Measurements from ENCODE around the gene POU6F2. TPM values are rescaled to one million over a fixed set of nuclear protein-coding genes. Genes with fewer than 3 reads are reported as not detected.

The POU6F2 gene
- total and polyA plus RNA-seq, 2 donors from 2014 or later: 0.47 TPM; not detected in 1

DNA sequence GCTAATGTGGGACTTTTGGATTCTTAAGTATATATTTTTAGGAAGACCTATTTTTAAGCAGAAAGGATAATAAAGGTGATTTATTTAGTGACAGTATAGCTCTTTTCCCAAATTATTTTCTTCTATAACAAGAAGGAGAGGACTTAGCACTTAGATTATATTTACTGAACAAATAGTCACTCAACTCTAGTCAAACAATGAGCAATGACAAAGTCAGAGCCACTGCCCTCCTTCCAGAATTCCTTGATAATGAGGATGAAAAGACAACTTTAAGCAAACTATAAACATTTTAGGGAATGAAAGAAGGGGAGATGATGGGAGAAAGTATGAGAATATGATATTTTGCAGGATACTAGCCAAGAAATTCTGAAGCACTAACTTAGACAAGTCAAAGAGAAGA lies 295.0 kb downstream of the POU6F2 start:
- H3K4me1 ChIP-seq (ENCODE audit: control insufficient read depth in 2 of 3, insufficient read depth in 2 of 3, low read depth in 1 of 3, low read length in 3 of 3): no peaks in the 10 kb centered on the region
- intact Hi-C loops (cut with DNase I): no loop called here
- TF ChIP-seq, protein P1, sequence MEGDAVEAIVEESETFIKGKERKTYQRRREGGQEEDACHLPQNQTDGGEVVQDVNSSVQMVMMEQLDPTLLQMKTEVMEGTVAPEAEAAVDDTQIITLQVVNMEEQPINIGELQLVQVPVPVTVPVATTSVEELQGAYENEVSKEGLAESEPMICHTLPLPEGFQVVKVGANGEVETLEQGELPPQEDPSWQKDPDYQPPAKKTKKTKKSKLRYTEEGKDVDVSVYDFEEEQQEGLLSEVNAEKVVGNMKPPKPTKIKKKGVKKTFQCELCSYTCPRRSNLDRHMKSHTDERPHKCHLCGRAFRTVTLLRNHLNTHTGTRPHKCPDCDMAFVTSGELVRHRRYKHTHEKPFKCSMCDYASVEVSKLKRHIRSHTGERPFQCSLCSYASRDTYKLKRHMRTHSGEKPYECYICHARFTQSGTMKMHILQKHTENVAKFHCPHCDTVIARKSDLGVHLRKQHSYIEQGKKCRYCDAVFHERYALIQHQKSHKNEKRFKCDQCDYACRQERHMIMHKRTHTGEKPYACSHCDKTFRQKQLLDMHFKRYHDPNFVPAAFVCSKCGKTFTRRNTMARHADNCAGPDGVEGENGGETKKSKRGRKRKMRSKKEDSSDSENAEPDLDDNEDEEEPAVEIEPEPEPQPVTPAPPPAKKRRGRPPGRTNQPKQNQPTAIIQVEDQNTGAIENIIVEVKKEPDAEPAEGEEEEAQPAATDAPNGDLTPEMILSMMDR (IDR thresholded peaks at IDR 0.05; ENCODE audit: borderline replicate concordance, extremely low read depth, insufficient read depth): peak; percentile 1
- no peak overlapping the region for H3K9ac ChIP-seq (ENCODE audit: low read length in 3 of 3)
- no peak for DNase-seq
- H3K9me3 ChIP-seq (ENCODE audit: control insufficient read depth in 2 of 3, insufficient read depth in 1 of 3, low read length in 3 of 3): no peaks in the 10 kb centered on the region
- no peaks in the 10 kb centered on the region for H3K27me3 ChIP-seq (ENCODE audit: control insufficient read depth, insufficient read depth, low read length)
- no peak overlapping the region for H3K27ac ChIP-seq (ENCODE audit: low read depth in 2 of 2, low read length in 2 of 2)
- no peak overlapping the region for H3K4me3 ChIP-seq (ENCODE audit: low read length in 3 of 3)
- no peaks in the 10 kb centered on the region for H3K36me3 ChIP-seq (ENCODE audit: control insufficient read depth in 2 of 3, insufficient read depth in 3 of 3, low read length in 3 of 3)
- no peak for FAIRE-seq

DNA sequence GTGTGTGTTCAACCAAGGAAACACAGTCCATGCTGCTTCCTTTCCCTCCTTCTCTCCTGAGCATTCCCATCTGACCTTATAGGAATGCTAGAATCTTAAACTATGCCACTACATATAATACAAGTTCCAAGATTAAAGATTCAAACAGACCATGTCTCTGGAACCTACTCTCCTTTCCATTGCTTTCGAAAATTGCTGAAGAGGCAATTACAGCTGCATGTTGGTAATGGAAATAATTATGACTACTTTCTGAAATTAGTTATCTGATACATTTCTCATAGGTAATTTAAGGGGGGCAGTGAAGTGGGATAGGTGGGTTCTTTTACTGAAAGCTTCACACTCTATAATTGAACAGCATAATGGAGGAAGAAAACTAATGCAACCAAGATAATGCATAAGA lies 302.6 kb downstream of the POU6F2 start:
- Histone ChIP-seq H3K4me1 (ENCODE audit: control insufficient read depth in 2 of 3, insufficient read depth in 2 of 3, low read depth in 1 of 3, low read length in 3 of 3) (no peaks in the 10 kb centered on the region), H3K4me3 (ENCODE audit: low read length in 3 of 3) (no peak overlapping the region), H3K9me3 (ENCODE audit: control insufficient read depth in 2 of 3, insufficient read depth in 1 of 3, low read length in 3 of 3) (peaks cover 0 to 3% (median 0%) of the 10 kb centered on the region in 3 donors), H3K27ac (ENCODE audit: low read depth in 2 of 2, low read length in 2 of 2) (no peak overlapping the region), H3K9ac (ENCODE audit: low read length in 3 of 3) (no peak overlapping the region), H3K36me3 (ENCODE audit: control insufficient read depth in 2 of 3, insufficient read depth in 3 of 3, low read length in 3 of 3) (no peaks in the 10 kb centered on the region), H3K27me3 (ENCODE audit: control insufficient read depth, insufficient read depth, low read length) (no peaks in the 10 kb centered on the region)
- intact Hi-C loops (cut with DNase I): no loop called here
- TF ChIP-seq, protein P1 (IDR thresholded peaks at IDR 0.05; ENCODE audit: borderline replicate concordance, extremely low read depth, insufficient read depth): no peak
- FAIRE-seq: no peak
- no peak for DNase-seq

DNA sequence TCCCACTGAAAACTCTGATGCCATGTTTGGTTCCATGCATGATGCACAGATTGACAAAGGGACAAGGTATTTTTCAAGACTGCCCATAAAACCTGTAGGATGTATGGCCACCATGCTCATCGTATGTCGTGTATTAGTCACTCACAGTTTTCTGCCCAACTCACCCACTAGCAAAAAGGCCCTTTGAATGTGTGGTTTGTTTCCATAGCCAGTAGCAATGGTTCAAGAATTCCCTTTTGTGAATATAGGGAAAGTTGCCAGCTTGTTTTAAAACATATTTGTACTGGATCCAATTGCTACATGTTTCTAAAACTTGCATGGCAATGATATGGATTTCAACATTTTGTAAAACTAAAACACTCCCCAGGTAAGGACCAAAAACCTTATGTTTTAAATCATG lies 307.5 kb downstream of the POU6F2 start:
- TF ChIP-seq, protein P1 (IDR thresholded peaks at IDR 0.05; ENCODE audit: borderline replicate concordance, extremely low read depth, insufficient read depth): no peak
- Histone ChIP-seq H3K9me3 (ENCODE audit: control insufficient read depth in 2 of 3, insufficient read depth in 1 of 3, low read length in 3 of 3) (peaks cover 0 to 3% (median 0%) of the 10 kb centered on the region in 3 donors), H3K4me3 (ENCODE audit: low read length in 3 of 3) (no peak overlapping the region), H3K27me3 (ENCODE audit: control insufficient read depth, insufficient read depth, low read length) (no peaks in the 10 kb centered on the region), H3K9ac (ENCODE audit: low read length in 3 of 3) (no peak overlapping the region), H3K4me1 (ENCODE audit: control insufficient read depth in 2 of 3, insufficient read depth in 2 of 3, low read depth in 1 of 3, low read length in 3 of 3) (no peaks in the 10 kb centered on the region), H3K27ac (ENCODE audit: low read depth in 2 of 2, low read length in 2 of 2) (no peak overlapping the region), H3K36me3 (ENCODE audit: control insufficient read depth in 2 of 3, insufficient read depth in 3 of 3, low read length in 3 of 3) (no peaks in the 10 kb centered on the region)
- intact Hi-C loops (cut with DNase I): no loop called here
- no peak for FAIRE-seq
- DNase-seq: no peak

DNA sequence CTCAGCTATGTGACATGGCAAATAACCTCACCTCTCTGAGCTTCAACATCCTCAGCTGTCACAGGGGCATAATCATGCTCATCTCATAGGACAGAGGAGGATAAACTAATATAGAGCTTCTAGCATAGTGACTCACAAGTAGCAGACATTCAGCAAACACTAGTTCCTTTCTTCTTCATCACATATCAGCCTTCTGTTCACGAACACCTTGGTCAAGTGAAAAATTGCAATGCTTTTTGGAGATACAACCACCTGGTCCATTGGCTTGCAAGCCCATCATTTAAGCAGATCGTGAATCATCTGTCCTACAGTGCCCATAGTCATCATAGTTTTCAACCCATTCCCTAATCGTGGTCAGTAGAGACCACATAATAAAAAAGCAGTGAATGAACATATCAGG lies 310.6 kb downstream of the POU6F2 start:
- Histone ChIP-seq H3K4me3 (ENCODE audit: low read length in 3 of 3) (no peak overlapping the region), H3K4me1 (ENCODE audit: control insufficient read depth in 2 of 3, insufficient read depth in 2 of 3, low read depth in 1 of 3, low read length in 3 of 3) (no peaks in the 10 kb centered on the region), H3K36me3 (ENCODE audit: control insufficient read depth in 2 of 3, insufficient read depth in 3 of 3, low read length in 3 of 3) (no peaks in the 10 kb centered on the region), H3K9me3 (ENCODE audit: control insufficient read depth in 2 of 3, insufficient read depth in 1 of 3, low read length in 3 of 3) (no peaks in the 10 kb centered on the region), H3K27me3 (ENCODE audit: control insufficient read depth, insufficient read depth, low read length) (peaks cover 6% of the 10 kb centered on the region), H3K27ac (ENCODE audit: low read depth in 2 of 2, low read length in 2 of 2) (no peak overlapping the region), H3K9ac (ENCODE audit: low read length in 3 of 3) (no peak overlapping the region)
- FAIRE-seq: no peak
- no peak for DNase-seq
- intact Hi-C loops (cut with DNase I): no loop called here
- TF ChIP-seq, protein P1 (IDR thresholded peaks at IDR 0.05; ENCODE audit: borderline replicate concordance, extremely low read depth, insufficient read depth): no peak

Data from kidney (tissue), 14 donors.